ENCODE data around the gene RNF212B.
A peak's percentile ranks its signal among the peaks of the same experiment; 100 is the strongest.
"Not testable (repeated sequence)": the region's sequence is repeated elsewhere in the genome, so short reads cannot be mapped to it uniquely, and the experiment has no call there.

The RNF212B gene, protein sequence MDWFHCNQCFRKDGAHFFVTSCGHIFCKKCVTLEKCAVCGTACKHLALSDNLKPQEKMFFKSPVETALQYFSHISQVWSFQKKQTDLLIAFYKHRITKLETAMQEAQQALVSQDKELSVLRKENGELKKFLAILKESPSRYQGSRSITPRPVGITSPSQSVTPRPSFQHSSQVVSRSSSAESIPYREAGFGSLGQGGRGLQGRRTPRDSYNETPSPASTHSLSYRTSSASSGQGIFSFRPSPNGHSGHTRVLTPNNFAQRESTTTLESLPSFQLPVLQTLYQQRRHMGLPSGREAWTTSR

DNA sequence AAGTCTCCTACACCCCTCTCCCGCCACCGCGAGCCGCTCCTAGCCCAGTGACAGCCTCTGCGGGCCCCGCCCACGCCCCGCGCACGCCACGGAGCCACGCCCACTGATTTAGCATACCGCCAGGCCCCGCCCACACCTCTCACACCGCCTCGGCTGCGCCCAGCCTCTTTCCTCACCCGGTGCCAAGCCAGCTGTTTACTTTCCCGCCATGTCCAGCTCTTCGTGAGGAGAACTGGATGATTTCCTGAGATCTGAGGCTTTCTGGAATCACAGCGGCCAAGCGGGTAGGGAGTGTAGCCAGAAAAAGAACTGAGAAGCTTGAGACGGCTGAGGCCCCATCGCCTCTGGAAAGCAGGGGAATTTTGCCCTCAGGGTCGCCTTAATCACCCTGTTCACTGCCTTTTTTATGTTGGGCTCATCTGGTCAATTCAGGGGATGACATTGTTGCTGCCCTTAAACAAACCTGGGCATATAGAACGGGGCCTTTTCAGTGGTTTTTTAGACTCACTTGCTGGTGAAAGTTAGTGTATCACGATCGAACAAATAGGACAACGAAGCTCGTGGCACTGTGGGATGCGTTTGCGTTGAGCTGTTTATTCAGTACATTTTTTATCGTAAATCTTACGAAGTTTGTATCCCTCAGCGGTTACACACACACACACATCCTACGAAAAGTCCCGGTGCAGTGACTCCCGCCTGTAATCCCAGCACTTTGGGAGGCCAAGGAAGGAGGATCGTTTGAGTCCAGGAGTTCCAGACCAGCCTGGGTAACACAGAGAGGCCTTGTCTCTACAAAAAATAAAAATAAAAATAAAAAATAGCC is at the start of gene RNF212B:
Gene RNF212B (plus strand): TSS at position 165 of the 823 bp plus-strand sequence. CDS start 2,410 bp downstream, outside the sequence.
- DNase-seq (ENCODE audit: low read depth in 2 of 2) = peak; percentile 70 to 89

DNA sequence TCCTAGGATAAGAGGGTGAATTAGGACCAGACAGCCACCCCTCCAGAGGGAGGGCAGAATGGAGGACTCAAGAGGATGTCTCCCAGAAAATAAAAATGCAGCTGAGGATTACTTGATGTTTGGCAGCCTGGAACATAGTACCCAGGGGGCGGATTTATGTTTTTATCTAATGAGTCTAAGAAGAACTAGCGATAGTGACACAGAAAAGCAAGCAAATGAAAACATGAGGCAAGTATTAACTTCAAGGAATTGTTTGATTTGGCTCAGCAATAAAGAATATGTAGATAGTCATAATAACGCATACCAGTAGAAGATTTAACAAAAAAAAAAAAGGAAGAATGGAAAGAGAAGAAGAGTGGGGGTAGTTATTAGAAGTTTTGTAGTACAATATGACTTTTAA is 44.3 kb upstream of the RNF212B start:
- no peak for DNase-seq (ENCODE audit: low read depth in 2 of 2)

DNA sequence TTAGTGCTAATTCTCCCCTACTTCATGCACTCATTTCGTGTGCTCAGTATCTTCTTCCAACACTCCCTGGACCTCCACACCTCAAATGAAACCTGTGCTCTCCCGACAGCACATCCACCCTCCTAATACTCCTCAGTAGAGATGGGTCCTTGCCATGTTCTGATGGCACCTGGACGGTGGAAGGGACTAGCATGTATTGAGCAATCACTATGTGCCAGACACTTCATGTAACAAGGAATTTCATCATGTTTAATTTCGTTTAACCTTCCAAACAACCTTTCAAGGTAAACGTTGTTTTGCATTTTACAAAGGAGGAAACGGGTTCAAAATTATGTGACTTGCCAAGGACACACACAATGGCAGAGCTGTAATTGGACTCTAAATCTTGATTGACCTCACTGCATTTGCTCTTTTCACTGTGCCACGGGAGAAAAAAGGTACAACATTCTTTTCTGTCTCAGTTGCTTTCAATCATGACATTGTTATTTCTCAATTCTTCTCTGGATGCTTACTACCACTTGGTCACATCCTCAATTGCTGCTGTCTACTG is 42.1 kb upstream of the RNF212B start:
- no peak for DNase-seq (ENCODE audit: low read depth in 2 of 2)

DNA sequence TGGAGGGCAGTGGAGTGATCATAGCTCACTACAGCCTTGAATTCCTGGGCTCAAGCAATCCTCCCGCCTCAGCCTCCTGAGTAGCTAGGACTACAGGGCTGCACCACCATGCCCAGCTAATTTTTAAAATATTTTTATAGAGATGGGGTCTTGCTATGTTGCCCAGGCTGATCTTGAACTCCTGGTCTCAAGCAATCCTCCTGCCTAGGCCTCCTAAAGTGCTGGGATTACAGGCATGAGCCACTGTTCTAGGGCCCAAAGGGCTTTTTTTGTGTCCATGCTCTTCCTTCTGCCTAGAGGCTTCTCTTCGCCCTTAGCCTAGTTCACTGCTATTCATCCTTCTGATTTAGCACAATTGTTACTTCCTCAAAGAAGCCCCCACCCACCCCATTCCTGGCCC is 41.2 kb upstream of the RNF212B start:
- not testable (repeated sequence) for DNase-seq (ENCODE audit: low read depth in 2 of 2)

DNA sequence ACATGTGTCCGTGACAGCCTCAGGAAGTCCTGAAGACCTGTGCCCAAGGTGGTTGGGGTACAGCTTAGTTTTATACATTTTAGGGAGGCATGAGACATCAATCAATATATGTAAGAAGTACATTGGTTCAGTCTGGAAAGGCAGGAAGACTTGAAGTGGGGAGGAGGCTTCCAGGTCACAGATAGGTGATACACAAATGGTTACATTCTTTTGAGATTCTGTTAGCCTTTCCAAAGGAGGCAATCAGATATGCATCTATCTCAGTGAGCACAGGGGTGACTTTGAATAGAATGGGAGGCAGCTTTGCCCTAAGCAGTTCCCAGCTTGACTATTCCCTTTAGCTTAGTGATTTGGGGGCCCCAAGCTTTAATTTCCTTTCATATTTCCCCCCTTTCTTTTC is 38.6 kb upstream of the RNF212B start:
- not testable (repeated sequence) for DNase-seq (ENCODE audit: low read depth in 2 of 2)

DNA sequence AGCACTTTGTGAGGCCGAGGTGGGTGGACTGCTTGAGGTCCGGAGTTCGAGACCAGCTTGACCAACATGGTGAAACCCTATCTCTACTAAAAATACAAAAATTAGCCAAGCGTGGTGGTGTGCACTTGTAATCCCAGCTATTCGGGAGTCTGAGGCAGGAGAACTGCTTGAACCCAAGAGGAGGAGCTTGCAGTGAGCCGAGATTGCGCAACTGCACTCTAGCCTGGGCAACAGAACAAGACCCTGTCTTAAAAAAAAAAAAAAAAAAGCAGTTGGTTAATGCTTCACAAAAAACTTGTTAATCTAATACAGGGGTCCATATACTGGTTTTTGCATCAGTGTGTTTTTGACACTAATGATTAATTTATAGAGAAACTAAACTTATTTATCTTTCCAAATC is 35.7 kb upstream of the RNF212B start:
- DNase-seq (ENCODE audit: low read depth in 2 of 2) = no peak

DNA sequence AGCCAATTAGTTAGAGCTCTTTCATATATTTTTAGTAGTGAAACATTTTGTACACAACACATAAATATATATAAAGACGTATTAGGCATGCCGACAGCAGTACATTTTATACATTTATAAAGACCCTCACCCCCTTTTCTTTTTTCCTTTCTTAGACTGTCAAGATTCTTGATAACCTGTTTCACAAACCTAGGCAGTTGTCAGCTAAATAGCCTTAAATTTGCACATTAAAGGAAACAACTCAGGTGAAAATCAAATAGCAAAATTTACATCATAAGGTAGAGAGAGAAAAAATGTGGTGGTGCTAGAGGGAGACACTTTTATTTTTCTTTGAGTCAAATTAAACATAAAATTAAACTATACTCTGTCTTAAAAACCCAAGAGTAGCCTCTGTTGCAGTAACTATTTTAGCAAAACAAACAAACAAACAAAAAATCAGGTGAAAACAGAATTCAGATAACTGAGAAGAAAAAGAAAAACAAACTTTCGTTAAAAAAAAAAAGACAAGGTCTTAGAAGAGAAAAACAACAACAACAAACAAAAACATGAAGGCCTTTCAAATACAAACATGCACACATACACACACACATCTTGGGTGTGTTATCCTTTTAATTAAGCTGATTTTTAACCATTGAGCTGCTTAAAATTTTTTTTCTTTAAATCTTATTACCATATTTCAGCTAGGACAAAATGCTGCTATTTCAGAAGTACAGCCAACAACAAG is 31.2 kb upstream of the RNF212B start:
- DNase-seq (ENCODE audit: low read depth in 2 of 2) = no peak

DNA sequence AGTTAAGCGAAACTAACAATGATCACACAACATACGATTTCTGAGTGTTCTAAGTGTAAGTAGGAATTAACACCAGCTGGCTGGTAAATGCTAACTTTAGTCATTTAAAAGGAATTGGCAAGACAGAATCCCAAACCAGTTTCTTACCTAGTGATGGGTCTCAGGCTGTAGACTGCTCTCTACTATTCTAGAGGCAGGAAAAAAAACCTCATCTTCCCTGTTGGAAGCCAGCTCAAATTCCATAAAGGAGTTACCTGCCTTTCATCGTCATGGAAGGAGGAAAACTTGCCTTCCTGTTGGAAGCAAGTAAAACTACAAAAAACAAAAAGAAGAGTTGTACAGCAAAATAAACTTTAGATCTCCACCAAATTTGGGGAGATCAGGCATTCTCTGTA is 30.6 kb upstream of the RNF212B start:
- no peak for DNase-seq (ENCODE audit: low read depth in 2 of 2)

DNA sequence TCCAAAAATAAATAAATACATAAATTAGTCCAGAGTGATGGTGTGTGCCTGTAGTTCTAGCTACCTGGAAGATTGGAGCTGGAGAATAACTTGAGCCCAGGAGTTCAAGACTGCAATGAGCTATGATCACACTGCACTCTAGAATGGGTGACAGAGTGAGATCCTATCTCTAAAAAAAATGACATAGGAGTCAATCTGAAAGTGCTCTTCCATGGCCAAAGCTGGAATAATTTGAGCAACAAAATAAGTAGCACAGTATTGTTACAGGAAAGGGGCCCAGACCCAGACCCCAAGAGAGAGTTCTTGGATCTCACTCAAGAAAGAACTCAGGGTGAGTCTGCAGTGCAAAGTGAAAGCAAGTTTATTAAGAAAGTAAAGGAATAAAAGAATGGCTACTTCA is 29.4 kb upstream of the RNF212B start:
- no peak for DNase-seq (ENCODE audit: low read depth in 2 of 2)

DNA sequence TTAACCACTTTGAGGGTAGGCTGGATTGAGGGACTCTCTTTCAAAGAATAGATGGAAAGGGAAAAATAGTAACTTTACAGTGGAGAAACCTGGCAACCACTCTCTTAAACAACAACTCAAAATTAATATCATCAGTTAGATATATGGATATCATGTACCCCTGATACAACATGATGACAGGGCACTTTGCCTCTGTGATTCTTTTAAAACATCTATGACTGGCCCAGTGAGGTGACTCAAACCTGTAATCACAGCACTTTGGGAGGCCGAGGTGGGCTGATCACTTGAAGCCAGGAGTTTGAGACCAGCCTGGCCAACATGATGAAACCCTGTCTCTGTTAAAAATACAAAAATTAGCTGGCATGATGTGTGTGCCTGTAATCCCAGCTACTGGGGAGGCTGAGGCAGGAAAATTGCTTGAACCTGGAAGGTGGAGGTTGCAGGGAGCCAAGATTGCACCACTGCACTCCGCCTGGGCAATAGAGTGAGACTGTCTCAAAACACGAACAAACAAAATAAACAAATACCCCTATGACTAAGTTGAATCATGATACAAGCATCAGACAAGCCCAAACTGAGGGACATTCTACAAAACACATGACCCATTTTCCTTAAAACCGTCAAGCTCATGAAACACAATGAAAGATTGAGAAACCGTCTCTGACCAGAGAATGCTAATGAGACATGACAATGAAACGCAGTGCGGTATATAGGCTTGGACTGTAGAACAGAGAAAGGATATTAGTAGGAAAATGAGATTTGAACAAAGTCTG is 27.9 kb upstream of the RNF212B start:
- DNase-seq (ENCODE audit: low read depth in 2 of 2) = no peak

DNA sequence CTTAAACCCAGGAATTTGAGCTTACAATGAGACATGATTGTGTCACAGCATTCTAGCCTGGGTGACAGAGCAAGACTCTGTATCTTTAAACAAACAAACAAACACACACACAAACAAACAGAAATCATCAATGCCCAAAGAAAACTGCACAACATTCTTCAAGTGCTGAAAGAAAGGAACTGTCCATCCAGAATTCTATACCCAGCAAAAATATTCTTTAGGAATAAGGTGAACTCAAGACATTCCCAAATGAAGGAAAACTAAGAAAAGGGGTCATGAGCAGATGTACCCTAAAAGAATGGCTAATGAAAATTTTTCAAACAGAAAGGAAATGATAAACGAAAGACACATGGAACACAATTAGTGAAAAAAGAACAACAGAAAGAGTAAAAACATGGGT is 22.3 kb upstream of the RNF212B start:
- no peak for DNase-seq (ENCODE audit: low read depth in 2 of 2)

DNA sequence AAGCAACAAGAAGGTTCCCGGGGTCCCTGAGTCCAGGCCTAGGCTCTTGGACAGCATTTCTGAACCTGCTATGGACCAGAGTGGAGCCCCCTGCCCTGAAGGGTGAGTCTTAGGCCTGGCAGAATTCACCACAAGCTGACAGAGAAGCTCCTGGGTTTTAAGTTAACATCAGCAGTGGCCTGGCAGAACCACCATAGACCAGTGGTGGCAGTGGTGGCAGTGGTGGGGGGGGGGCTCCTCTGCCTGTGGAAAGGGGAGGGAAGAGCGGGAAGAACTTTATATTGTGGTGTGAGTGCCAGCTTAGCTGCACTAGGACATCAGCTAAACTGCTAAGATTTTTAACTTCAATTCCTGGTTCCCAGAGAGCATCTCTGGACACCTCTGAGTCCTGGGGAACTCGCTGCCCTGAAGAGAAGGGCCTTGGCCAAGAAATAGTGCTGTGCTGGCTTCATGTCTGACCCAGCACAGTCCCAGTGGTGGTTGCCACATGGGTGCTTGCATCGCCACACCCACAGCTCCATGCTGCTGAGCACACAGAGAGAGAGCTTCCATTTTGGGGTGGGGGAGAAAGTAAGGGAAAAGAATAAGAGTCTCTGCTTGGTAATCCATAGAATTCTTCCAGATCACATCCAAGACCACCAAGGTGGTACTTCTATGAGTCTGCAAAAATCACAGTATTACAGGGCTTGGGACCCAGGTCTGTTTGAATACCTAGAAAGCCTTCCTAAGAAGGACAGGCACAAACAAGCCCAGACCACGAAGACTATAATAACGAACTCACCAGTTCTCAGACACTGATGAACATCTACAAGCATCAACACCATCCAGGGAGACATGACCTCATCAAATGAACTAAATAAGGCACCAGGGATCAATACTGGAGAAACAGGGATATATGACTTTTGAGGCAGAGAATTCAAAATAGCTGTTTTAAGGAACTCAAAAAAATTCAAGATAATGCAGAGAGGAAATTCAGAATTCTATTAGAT is 20.4 kb upstream of the RNF212B start:
- no peak for DNase-seq (ENCODE audit: low read depth in 2 of 2)

DNA sequence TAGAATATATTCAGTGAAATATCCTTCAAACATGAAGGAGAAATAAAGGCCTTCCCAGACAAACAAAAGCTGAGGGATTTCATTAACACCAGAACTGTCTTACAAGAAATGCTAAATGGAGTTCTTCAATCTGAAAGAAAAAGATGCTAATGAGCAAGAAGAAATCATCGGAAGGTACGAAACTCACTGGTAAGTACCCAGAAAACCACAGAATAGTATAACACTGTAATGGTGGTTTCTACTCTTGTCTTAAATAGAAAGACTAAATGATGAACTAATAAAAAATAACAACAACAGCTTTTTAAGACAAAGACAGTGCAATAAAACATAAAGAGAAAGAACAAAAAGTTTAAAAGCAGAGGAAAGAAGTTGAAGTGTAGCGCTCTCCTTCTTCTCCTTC is 18.7 kb upstream of the RNF212B start:
- no peak for DNase-seq (ENCODE audit: low read depth in 2 of 2)

DNA sequence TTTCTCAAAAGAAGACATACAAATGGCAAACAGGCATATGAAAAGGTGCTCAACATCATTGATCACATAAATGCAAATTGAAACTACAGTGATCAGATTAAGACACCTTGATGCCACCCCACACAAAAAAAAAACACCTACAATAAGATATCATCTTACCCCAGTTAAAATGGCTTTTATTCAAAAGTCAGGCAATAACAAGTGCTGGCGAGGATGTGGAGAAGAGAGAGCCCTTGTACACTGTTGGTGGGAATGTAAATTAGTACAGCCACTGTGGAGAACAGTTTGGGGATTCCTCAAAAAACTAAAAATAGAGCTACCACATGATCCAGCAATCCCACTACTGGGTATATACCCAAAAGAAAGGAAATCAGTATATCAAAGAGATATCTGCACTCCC is 12.8 kb upstream of the RNF212B start:
- not testable (repeated sequence) for DNase-seq (ENCODE audit: low read depth in 2 of 2)

DNA sequence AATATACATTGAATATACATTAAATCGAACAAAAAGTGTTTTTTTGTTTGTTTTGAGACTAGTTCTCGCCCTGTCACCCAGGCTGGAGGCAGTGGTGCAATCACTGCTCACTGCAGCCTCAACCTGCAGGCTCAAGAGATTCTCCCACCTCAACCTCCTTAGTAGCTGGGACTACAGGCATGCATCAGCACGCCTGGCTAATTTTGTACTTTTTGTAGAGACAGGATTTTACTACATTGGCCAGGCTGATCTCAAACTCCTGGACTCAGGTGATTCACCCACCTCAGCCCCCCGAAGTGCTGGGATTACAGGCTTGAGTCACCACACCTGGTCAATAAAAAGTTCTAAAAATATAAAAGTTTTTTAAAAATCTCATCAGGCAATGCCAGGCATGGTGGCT is 10.2 kb upstream of the RNF212B start:
- DNase-seq (ENCODE audit: low read depth in 2 of 2) = no peak

DNA sequence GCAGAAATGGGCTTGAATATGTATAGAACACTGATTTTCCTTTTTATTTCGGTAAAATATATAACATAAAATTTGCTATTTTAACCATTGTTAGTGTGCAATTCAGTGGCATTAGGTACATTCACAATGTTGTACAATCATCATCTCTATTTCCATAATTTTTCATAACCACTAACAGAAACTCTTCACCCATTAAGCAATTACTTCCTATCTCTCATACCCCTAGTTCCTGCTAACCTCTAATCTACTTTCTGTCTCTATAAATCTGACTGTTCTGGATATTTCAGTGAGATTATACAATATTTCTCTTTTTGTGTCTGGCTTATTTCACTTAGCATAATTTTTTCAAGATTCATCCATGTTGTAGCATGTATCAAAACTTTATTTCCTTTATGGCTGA is 8.9 kb upstream of the RNF212B start:
- no peak for DNase-seq (ENCODE audit: low read depth in 2 of 2)

DNA sequence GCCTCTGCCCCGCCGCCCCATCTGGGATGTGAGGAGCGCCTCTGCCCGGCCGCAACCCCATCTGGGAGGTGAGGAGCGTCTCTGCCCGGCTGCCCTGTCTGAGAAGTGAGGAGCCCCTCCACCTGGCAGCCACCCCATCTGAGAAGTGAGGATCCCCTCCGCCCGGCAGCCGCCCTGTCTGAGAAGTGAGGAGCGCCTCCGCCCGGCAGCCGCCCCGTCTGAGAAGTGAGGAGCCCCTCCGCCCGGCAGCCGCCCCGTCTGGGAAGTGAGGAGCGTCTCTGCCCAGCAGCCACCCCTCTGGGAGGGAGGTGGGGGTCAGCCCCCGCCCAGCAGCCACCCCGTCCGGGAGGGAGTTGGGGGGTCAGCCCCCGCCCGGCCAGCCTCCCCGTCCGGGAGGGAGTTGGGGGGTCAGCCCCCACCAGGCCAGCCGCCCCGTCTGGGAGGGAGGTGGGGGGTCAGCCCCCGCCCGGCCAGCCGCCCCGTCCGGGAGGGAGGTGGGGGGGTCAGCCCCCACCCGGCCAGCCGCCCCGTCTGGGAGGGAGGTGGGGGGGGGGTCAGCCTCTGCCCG is 5.4 kb upstream of the RNF212B start:
- DNase-seq (ENCODE audit: low read depth in 2 of 2) = not testable (repeated sequence)

DNA sequence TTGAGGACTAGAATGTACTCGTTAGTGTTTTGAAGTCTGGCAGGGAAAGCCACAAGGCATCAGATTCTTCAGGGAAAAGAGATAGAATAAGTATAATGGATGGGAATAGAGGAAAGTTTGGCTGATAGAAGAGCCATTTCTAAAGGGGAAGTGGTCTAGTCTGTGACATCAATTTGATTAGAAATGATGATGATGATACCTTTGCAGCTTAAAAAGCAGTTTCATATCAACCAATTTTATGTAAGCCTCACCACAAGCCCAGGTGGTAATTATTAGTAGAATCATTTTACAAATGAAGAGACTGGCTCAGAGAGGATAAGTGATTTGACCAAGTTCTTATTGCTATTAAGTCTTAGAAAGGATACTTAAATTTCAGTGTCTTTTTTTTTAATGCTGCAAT is 2.9 kb downstream of the RNF212B start:
- DNase-seq (ENCODE audit: low read depth in 2 of 2) = no peak

DNA sequence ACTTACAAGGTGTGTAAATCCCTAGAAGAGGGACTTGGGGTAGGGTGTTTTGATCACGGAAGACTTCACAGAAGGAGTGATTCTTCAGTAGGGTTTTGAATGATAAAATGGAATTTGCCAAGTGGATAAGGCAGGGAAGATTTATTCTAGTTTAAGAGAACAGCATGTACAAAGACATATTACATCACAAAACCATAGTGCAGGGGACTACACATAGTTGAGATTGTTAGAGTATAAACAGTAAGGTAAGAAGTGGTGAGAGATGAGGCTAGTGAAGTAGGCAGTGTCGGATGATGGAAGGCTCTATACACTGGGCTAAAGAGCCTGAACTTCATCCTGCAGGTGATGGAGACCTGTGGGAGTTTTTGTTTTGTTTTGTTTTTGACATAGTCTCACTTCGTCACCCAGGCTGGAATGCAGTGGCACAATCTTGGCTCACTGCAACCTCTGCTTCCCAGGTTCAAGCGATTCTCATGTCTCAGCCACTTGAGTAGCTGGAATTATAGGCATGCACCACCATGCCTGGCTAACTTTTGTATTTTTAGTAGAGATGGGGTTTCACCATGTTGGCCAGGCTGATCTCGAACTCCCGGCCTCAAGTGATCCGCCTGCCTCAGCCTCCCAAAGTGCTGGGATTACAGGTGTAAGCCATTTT is 3.5 kb downstream of the RNF212B start:
- DNase-seq (ENCODE audit: low read depth in 2 of 2) = not testable (repeated sequence)

All from stimulated activated CD4-positive, alpha-beta T cell treated with anti-CD3 and anti-CD28 coated beads, Interleukin-12 subunit alpha, Interleukin-12 subunit beta, amount 100 ng/mL, for 24 hours (primary cell).